GM12874 (cell line): ENCODE measurements around the gene ANKRD17.

Source experiments
- TF ChIP-seq, protein P1 (sequence below): IDR thresholded peaks from 2 replicates; pipeline ENCODE4 v1.5.1; 2011; ENCODE audit warnings: low read depth, mild to moderate bottlenecking, control low read depth, low read length, moderate library complexity; ENCODE audit not compliant: insufficient read depth

The ANKRD17 gene

DNA sequence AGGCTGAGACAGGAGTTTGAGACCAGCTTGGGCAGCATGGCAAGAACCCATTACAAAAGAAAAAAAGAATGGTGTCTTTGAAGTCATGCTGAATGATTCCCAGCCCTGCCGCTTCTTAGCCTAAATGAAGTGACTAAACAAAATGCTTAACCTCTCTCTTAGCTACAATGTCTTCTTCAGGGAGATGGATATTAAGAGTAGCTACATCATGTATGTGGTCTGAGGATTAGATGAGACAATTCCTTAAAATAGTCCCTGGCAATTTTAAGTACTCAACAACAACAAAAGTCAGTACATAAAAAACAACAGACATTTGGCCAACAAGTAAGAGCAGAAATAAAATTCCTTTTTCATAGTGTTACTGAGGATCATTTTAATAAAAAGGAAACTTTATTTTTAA is 124.8 kb downstream of the ANKRD17 start:
- TF ChIP-seq, protein P1, sequence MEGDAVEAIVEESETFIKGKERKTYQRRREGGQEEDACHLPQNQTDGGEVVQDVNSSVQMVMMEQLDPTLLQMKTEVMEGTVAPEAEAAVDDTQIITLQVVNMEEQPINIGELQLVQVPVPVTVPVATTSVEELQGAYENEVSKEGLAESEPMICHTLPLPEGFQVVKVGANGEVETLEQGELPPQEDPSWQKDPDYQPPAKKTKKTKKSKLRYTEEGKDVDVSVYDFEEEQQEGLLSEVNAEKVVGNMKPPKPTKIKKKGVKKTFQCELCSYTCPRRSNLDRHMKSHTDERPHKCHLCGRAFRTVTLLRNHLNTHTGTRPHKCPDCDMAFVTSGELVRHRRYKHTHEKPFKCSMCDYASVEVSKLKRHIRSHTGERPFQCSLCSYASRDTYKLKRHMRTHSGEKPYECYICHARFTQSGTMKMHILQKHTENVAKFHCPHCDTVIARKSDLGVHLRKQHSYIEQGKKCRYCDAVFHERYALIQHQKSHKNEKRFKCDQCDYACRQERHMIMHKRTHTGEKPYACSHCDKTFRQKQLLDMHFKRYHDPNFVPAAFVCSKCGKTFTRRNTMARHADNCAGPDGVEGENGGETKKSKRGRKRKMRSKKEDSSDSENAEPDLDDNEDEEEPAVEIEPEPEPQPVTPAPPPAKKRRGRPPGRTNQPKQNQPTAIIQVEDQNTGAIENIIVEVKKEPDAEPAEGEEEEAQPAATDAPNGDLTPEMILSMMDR: no peak

DNA sequence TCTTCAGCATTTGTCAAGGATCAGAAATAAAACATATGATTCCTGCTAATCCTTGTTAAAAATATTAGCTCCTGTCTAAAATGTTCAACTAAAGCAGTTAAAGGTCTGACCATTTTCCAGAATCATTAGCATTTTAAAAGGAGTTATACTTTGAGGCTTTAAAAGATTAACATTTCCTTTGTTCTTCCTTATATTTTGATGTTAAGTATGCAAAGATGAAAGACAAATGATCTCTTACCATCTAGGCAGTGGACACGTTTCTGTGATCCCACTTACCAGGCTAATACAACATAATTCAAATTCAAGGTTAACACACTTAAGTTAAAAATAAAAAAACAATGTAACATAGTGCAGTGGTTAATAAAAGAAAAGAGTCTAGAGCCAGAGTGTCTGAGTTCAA is 127.3 kb downstream of the ANKRD17 start:
- TF ChIP-seq, protein P1: no peak

DNA sequence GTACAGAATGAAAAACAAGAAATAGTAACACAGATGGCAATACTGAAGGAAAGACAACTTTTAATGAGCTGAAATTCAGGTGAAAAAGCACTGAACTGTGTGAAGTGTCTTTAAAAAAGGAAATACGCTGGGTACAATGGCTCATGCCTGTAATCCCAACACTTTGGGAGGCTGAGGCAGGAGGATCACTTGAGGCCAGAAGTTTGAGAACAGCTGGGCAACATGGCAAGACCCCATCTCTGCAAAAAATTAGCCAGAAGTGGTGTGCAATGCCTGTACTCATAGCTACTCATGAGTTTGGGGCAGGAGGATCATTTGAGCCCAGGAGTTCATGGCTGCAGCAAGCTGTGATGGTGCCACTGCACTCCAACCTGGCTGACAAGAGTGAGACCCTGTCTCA is 129.3 kb downstream of the ANKRD17 start:
- TF ChIP-seq, protein P1: no peak

DNA sequence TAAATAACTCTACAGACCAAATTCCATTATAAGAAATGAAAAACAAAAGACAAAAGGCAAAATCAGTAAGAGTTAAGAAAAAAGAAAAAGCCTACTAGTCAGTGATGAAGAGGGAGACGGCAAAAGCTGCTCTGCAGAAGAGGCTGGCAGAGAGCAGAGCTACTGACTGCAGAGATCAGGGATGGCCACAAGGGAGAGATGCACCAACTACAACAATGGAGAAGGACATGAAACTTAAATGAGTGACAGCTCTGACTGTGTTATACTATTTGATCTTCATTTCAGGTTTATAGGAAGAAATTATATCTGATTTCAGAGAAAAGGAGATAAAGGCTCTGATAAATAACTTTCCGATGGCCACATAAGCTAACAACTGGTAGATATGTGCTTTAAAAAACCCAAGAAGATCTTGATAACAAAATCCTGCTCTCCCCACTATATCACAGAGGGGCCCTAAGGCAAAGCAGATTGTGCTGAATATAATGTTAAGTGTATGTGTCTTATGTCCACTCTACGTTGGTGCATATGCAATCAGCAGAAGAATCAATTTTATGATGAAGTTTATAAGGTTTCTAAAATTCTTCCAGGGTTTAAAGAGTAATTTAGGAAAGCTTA is 130.7 kb downstream of the ANKRD17 start:
- TF ChIP-seq, protein P1: 0 out of 2 replicates have a peak, but pooled peaks have one; percentile 17

DNA sequence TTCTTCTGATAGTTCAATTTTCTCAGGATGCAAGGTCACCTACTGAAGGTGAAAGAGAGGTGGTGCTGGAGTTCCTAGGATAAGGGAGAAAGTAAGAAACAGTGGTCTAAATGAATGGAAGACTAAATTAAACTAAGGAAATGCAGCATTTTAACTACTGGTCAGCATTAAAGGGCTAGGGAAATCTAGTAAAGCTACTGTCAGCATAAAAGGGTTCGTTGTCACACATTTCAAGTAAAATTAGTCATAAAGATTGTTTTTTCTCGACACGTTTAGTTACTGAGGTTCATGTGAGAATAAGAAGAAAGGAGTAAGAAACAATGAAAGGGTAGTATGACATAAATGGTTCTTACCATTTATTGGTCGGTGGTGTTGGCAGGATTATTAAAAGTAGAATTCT is 149.1 kb downstream of the ANKRD17 start:
- TF ChIP-seq, protein P1: no peak

DNA sequence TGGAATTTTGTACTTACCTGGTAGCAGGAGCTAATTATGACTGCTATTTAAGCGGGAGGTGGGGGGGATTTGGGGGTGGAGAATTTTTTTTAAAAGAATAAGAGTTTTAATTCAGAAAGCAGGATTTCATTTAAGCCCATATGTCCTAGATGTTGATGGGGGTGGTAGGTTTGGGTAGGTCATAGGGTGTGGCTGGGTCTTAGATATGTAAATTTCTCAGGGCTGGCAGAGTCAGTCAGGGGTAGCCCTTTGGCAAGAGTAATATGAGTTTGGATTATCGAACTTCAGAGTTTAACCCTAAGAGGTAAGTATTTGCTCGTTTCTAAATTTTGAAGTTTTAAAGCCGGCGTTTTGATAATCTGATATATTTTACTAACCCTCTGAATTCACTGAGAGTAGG is 153.9 kb downstream of the ANKRD17 start:
- TF ChIP-seq, protein P1: no peak

DNA sequence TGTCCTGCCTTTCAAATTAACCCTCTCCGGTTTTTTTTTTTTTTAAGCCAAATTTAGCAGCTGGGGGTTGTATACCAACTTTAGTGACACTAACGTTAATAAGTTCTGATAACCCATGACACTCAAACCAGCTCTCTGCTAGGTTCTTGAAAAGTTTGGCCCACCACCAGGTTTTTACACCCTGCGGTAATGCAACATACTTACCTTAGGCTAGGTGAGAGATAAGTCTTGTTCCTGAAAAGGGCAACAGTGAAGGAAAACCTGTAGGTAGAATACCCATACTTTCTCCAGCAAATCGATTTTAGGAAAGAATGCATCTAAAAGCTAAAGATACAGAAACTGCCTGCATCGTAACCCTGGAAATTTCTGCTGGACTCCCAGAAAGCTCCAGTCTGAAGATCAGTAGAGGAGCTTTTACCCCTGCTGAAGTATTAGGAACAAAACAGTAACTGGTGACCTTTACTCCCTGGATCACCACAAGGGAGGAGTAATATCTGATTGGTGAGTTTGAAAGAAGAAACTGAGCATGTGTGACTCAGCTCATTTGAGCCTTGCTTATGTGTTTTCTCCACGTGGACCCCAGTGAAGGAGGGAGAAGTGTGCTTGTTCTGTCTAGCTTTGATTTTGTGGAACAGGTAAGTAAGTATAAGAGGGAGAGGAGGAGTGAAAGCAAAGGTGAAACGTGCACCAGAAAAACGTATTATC is 154.6 kb downstream of the ANKRD17 start:
- TF ChIP-seq, protein P1: no peak
